ENCODE data around the gene ZNF219.

DNA sequence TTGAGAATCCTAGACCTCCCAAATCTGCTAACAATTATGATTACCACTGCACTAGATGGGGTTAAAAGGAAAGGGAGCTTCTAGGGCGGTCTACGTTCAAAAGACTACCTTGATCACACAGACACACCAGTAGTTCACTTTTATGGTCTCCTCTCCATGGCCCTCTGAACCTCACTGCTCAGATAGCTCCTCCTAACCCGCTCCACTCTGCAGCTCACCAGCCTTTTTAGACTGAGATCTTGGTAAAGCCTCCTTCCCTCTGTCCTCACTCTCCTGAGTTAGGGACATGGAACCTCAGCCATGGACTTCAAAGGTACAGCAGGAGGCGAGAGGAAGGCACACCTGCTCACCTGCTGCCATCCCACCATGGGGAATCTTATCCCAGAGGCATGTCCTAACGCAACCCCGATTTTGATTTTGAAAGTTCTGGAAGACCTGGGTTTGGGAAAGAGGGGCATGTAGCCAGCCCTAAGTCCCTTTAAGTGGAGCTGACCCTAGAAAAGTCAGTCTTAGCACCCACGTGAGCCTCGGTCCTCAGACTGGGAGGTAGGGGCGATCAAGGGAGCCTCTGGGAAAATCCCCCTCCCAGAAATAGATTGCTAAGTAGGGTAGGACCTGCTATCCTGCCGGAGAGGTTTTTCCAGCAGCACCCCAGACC is 1.3 kb downstream of the ZNF219 start:
- TF ChIP-seq, protein P1, sequence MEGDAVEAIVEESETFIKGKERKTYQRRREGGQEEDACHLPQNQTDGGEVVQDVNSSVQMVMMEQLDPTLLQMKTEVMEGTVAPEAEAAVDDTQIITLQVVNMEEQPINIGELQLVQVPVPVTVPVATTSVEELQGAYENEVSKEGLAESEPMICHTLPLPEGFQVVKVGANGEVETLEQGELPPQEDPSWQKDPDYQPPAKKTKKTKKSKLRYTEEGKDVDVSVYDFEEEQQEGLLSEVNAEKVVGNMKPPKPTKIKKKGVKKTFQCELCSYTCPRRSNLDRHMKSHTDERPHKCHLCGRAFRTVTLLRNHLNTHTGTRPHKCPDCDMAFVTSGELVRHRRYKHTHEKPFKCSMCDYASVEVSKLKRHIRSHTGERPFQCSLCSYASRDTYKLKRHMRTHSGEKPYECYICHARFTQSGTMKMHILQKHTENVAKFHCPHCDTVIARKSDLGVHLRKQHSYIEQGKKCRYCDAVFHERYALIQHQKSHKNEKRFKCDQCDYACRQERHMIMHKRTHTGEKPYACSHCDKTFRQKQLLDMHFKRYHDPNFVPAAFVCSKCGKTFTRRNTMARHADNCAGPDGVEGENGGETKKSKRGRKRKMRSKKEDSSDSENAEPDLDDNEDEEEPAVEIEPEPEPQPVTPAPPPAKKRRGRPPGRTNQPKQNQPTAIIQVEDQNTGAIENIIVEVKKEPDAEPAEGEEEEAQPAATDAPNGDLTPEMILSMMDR (IDR thresholded peaks at IDR 0.05) = no peak
- no peak for TF ChIP-seq EZH2 (IDR thresholded peaks at IDR 0.05; ENCODE audit: borderline replicate concordance, insufficient read depth, low read depth, low read length, poor library complexity, severe bottlenecking)
